T47D (cell line): Measurements from ENCODE around the gene LYZL4.
A peak's percentile ranks its signal among the peaks of the same experiment; 100 is the strongest.

ENCODE experiments used
- DNase-seq, 2 experiments: peaks; one replicate each; pipeline versions ENCODE4 v3.0.0 to v3.0.0-alpha.2; 2011 to 2012; ENCODE audit warnings: low read depth in 1 of 2, low spot score in 1 of 2
- JUND ChIP-seq: IDR thresholded peaks from 2 replicates; pipeline ENCODE4 v1.6.1; 2012; ENCODE audit warnings: low read depth
- in situ Hi-C: cut with HindIII; loops from 2 replicates; pipeline ENCODE4 v1.10.0; 2016; ENCODE audit warnings: low sequenced_read_pairs, low pct_unique_long_range_greater_than_20kb

LYZL4 gene

GRCh38 chr3:42440924-42441323 is 30.5 kb upstream of the LYZL4 start:
- TF ChIP-seq JUND, result no peak
- DNase-seq, result no peak
- in situ Hi-C loops, result no loop called here

GRCh38 chr3:42439261-42440115 is 29.1 kb upstream of the LYZL4 start:
- no peak for TF ChIP-seq JUND
- DNase-seq, result no peak
- in situ Hi-C loops, result no loop called here

GRCh38 chr3:42438758-42439157 is 28.3 kb upstream of the LYZL4 start:
- no peak for TF ChIP-seq JUND
- DNase-seq, result no peak
- in situ Hi-C loops, result no loop called here

GRCh38 chr3:42438193-42438592 is 27.8 kb upstream of the LYZL4 start:
- in situ Hi-C loops, result no loop called here
- no peak for TF ChIP-seq JUND
- DNase-seq, result no peak

GRCh38 chr3:42434777-42435380 is 24.5 kb upstream of the LYZL4 start:
- no peak for TF ChIP-seq JUND
- in situ Hi-C loops, result no loop called here
- no peak for DNase-seq

GRCh38 chr3:42432485-42432884 is 22.1 kb upstream of the LYZL4 start:
- DNase-seq, result no peak
- in situ Hi-C loops, result no loop called here
- no peak for TF ChIP-seq JUND

- in situ Hi-C loops, result no loop called here
- no peak for DNase-seq
- TF ChIP-seq JUND, result no peak
Observed at GRCh38 chr3:42430781-42431532, 20.5 kb upstream of the LYZL4 start.

- in situ Hi-C loops, result no loop called here
- DNase-seq, result no peak
- no peak for TF ChIP-seq JUND
Observed at GRCh38 chr3:42428830-42429229, 18.4 kb upstream of the LYZL4 start.

GRCh38 chr3:42425736-42426407 is 15.5 kb upstream of the LYZL4 start:
- no peak for DNase-seq
- no peak for TF ChIP-seq JUND
- in situ Hi-C loops, result no loop called here

- no peak for TF ChIP-seq JUND
- in situ Hi-C loops, result no loop called here
- peak in 1 of 2 experiments; percentile 45 for DNase-seq
Observed at GRCh38 chr3:42424911-42425310, 14.5 kb upstream of the LYZL4 start.

GRCh38 chr3:42421818-42422796 is 11.7 kb upstream of the LYZL4 start:
- DNase-seq, result no peak
- in situ Hi-C loops, result no loop called here
- no peak for TF ChIP-seq JUND

- in situ Hi-C loops, result no loop called here
- no peak for DNase-seq
- no peak for TF ChIP-seq JUND
Observed at GRCh38 chr3:42419563-42419962, 9.2 kb upstream of the LYZL4 start.
